HG02610 (cell line): ENCODE measurements around the gene LRP10.
"Not testable (repeated sequence)": the region's sequence is repeated elsewhere in the genome, so short reads cannot be mapped to it uniquely, and the experiment has no call there.

Experiments
- ATAC-seq: cut with Tn5 transposase; IDR thresholded peaks from one replicate; pipeline ENCODE4 v1.9.1; 2021; ENCODE audit warnings: mild to moderate bottlenecking, moderate library complexity; ENCODE audit not compliant: unreplicated experiment

The LRP10 gene

DNA sequence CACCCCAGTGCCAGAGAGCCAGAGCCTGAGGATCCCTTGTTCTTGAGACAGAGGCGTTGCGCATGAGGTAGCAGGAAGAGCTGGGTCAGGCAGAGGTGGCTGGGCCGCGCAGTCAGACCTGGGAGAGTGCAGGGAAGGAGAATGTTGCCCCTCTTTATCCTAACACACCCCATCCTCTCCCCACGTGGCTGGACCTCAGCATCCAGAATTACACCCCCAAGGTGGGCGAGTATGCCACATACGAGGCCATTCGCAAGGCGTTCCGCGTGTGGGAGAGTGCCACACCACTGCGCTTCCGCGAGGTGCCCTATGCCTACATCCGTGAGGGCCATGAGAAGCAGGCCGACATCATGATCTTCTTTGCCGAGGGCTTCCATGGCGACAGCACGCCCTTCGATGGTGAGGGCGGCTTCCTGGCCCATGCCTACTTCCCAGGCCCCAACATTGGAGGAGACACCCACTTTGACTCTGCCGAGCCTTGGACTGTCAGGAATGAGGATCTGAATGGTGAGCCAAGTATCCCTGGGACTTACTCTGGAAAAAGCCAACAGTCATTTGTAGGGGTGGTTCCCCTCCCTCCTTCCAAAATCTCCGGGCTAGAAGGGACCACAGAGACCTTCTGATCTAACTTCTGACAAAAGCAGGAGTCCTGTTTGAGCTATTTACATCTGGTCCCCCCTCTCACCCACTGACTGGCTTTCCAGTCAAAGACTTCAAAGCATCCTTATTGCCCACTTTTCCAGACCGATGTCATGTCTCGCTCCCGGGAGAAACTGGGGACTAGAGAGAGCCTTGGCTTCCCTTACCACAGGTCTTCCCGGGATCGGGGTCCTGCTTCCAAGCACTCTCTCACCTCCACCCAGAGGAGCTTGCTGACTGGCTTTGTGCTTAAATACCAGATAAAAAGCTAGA, 29.1 kb upstream of the LRP10 start:
- ATAC-seq = no peak

DNA sequence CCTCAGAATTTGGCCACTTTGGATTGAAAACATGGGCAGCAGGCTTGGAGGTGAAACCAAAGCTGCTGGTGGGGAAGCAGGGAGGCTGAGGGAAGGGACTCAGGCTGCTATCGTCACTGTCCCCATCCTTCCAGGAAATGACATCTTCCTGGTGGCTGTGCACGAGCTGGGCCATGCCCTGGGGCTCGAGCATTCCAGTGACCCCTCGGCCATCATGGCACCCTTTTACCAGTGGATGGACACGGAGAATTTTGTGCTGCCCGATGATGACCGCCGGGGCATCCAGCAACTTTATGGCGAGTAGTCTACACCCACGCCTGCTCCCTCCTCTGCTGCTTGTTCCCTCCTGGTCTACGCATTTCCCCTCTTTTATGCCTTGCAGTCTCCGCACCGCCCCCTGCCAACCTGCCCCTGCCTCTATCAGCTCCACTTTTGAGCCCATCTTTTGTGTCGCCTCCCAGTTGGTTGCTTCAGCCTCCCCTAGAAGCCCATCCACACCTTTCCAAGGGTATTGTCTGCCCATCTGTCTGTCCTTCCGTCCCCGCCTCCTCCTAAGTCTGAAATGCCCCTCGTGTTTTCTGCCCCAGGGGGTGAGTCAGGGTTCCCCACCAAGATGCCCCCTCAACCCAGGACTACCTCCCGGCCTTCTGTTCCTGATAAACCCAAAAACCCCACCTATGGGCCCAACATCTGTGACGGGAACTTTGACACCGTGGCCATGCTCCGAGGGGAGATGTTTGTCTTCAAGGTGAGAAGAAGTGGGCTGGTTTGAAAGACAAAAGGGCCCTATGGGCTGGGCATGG, 28.2 kb upstream of the LRP10 start:
- ATAC-seq = no peak

DNA sequence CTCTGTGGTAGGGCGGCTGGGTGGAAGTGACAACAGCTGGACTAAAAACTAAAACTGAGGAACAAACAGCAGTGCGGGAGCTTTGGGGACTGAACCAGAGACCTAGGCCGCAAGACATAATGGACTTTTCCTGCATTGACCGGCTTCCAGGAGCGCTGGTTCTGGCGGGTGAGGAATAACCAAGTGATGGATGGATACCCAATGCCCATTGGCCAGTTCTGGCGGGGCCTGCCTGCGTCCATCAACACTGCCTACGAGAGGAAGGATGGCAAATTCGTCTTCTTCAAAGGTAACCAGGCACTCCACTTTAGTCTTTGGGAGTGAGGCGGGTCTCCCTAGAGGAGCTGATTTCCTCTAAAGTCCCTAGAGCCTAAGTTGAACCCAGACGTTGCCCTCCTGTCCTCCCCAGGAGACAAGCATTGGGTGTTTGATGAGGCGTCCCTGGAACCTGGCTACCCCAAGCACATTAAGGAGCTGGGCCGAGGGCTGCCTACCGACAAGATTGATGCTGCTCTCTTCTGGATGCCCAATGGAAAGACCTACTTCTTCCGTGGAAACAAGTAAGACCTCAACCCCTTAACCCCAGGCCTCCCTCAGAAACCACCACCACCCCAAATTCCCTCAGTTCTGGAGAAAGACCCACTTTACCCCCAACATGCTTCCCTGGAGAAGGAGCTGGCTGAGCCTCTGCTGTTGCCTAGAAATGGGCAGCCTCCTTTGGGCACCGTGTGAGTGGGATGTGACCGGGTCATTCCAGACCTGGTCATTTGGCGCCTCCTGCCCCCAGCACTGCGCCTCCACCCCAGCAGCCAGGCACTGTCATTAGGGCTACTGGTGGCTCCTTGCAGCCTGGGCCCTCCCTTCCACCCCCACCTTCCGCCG, 27.1 kb upstream of the LRP10 start:
- ATAC-seq = no peak

DNA sequence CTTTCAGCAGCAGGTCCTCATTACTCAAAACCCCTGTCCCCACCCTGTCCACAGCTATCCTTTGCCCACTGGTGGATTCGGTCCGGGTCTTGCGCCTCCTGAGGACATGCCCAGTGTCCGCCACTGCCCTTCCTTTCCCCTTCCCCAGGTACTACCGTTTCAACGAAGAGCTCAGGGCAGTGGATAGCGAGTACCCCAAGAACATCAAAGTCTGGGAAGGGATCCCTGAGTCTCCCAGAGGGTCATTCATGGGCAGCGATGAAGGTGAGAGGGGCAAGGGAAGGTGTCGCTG, 26.5 kb upstream of the LRP10 start:
- no peak for ATAC-seq

DNA sequence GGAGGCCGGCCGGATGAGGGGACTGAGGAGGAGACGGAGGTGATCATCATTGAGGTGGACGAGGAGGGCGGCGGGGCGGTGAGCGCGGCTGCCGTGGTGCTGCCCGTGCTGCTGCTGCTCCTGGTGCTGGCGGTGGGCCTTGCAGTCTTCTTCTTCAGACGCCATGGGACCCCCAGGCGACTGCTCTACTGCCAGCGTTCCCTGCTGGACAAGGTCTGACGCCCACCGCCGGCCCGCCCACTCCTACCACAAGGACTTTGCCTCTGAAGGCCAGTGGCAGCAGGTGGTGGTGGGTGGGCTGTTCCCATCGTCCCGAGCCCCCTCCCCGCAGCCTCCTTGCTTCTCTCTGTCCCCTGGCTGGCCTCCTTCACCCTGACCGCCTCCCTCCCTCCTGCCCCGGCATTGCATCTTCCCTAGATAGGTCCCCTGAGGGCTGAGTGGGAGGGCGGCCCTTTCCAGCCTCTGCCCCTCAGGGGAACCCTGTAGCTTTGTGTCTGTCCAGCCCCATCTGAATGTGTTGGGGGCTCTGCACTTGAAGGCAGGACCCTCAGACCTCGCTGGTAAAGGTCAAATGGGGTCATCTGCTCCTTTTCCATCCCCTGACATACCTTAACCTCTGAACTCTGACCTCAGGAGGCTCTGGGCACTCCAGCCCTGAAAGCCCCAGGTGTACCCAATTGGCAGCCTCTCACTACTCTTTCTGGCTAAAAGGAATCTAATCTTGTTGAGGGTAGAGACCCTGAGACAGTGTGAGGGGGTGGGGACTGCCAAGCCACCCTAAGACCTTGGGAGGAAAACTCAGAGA, 25.5 kb upstream of the LRP10 start:
- ATAC-seq = no peak

DNA sequence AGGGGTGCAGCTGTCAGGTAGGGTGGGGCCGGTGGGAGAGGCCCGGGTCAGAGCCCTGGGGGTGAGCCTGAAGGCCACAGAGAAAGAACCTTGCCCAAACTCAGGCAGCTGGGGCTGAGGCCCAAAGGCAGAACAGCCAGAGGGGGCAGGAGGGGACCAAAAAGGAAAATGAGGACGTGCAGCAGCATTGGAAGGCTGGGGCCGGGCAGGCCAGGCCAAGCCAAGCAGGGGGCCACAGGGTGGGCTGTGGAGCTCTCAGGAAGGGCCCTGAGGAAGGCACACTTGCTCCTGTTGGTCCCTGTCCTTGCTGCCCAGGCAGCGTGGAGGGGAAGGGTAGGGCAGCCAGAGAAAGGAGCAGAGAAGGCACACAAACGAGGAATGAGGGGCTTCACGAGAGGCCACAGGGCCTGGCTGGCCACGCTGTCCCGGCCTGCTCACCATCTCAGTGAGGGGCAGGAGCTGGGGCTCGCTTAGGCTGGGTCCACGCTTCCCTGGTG, 24.7 kb upstream of the LRP10 start:
- no peak for ATAC-seq

DNA sequence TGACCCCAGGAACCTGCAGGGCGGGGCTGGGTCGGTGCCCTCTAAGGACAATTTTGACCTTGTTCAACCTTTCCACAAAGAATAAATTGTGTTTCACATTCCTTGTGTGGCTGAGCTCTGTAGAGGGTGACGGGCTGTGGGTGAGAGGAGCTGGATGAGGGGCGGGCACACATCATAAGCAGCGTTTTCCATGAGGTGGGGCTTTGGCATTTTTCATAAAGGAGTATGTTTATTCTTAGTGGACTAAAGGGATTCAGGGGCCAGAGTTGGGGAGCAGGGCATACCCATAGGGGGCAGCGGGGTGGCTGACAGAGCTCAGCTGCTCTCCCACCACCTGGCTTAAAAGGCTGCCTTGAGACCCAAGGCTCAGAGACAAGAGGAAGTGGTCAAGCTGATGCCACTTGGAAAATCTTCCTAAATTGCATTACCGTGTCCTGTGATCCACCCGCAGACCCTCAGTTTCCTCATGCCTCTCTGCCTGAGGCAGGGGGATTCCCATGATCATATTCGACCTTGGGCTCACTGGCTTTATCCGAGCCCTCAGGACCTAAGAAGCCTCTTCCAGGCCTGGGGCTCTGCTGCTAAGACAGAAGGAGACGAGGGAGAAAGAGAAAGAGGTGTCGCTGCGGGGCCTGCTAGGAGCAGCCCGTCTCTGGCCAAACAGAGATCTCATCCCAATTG, 23.7 kb upstream of the LRP10 start:
- ATAC-seq = no peak

DNA sequence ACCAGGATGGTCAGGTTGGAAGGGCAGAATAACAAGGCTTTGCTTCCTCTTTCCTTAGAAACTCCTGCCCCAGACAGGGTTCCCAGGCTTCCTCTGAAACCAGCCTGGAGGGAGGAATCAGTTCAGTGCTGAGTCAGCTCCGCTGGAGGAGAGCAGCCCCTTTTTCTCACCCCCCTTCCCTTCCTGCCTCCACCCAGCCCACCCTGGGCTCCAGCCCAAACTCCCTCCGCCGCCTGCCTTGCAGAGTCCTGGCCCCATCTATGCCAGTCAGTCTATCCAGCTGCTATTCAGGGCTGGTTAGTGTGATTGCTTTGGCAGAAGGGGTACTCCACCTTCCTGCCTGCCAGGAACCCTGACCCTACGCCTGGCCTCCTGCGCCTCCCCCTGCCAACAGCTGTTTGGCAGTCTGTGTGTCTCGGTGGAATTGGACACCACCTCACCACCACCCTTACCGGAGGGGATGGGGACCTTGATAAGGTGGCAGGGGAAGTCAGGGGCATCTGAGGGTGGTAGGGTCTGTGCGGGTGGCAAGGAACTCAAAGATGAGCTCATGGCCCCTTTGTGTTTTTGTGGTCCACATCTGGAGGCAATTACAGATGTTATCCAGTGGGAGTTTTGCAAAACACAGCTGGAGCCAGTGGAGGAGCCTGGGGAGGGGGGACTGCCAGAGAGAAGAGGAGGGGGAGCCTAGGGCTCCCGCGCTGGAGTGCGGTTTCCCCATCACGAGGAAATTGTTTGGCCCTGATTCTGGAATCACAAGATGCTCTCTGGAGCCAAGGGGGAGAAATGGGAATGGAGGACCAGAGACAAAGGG, 23.0 kb upstream of the LRP10 start:
- ATAC-seq = no peak

DNA sequence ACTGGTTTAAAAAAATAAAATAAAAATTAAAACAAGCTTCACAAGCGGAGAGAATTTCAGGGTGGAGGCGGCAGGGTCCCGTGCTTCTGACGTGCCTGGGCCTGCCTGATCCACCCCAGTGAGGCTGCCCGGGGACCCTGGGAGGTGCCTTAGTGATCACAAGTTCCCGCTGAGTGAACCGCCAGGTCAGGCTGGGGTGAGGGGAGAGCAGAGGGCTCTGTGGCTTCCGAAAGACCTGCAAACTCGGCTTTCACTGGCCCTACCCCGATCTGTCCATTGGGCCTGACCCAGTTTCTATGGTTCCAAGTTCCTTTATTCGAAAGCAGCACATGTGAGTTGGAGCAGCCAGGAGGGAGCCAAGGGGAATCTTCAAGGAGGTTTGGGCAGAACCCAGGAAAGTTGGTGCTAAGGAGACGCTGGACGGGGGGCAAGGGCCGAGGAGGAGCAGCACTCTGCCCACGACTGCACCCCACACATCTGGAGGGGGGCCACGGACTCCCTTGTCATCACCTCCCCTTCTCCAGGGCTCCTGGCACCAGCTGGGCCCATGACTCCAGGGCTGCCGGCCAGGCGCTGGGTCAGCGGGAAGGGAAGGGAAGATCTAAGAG, 22.2 kb upstream of the LRP10 start:
- no peak for ATAC-seq

DNA sequence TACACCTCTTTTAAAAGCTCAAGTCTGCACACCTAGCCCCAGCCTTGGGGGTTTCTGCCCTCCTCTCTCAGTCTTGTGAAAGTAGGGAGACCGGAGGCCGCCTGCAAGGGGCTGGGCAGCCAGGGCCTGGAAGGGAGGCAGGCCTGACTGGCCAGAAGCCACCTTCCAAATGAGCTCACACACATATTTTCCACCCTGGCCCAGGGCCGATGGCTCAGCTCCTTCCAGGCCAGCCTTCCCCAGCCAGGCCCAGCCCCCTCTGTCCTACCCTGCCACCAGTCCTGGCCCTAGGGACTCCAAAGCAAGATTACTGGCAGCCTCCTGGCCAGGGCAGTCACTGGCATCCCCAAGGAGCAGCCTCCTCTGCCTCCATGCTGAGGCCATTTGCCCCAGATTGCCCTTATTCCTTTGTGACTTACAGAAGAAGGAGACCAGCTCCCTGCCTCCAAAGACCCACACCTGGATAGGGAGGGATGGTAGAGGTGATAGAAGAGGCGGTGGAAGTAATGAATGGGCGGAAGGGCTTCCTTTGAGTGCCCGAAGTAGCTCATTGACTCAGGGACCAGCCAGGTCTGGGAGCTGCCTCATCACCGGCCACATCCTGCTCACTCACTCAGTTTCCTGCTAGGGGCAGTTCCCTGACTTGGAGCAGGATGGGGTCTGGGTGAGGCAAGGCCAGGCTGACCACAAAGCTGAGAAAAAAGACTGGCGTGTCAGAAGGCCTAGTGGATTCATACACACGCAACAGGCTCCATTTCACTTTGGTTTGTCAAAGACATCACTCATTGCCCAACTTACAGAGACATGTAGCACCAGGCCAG, 20.4 kb upstream of the LRP10 start:
- ATAC-seq = no peak

DNA sequence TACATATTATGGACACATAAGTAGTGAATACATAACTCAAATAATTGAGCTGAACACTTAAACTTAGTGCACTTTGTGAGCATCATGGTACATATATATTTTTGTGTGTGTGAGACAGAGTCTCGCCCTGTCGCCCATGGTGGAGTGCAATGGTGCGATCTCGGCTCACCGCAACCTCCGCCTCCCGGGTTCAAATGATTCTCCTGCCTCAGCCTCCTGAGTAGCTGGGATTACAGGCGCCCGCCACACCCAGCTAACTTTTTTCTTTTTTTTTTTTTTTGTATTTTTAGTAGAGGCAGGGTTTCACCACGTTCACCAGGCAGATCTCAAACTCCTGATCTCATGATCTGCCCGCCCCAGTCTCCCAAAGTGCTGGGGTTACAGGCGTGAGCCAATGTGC, 19.4 kb upstream of the LRP10 start:
- not testable (repeated sequence) for ATAC-seq

DNA sequence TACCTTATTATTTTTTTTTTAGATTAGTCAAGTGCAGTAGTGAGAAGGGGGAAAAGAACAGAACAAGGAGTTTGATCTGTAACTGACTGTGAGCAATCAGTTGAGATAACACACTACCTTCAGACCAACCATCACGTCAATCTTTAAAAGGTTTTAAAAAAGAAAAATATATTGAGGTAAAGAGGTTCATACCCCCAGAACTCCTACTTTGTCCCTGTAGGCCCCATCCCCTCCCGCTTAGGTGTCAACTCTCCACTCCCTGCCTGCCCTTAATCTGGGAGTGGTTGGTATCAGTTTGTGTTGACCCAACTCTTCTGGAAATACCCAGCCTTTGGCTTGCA, 19.0 kb upstream of the LRP10 start:
- no peak for ATAC-seq

DNA sequence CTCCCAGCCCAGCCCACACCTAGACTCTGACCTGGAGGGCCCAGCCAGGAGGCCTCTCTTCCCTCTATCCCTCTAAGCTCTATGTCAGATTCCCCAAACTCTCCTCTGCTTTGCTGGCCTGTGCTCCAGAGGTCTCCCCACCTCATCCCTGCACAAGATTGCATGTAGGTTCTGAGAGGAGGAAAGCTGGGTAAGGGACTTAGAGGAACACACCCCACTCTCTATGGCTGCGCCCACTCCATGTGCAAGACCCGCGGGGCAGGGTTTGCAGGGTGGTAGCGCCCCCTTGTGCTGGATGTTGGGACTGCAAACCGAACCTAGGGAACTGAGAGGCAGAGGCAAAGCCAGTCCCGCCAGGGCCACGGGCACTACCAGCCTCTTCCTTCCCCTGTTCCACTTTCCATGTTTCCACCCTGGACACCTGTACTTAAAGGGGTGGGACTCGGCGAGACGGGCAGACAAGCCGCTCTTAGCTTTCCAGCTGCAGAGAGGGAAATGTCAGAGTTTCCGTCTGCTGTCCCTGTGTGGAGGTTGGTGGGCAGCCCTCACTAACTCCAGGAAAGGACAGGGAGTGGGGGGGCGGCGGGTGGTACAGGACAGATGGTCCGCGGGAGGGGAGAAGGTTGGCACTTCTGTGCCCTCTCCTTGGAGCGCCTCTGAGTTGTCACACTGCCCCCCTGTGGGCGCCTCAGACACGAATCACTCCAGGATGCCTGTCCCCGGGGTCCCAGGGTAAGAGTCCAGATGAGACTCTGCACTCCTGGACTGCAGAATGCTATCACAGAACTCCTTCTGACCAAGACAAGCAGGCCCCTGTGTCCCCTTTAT, 18.4 kb upstream of the LRP10 start:
- ATAC-seq = peak; percentile 54

DNA sequence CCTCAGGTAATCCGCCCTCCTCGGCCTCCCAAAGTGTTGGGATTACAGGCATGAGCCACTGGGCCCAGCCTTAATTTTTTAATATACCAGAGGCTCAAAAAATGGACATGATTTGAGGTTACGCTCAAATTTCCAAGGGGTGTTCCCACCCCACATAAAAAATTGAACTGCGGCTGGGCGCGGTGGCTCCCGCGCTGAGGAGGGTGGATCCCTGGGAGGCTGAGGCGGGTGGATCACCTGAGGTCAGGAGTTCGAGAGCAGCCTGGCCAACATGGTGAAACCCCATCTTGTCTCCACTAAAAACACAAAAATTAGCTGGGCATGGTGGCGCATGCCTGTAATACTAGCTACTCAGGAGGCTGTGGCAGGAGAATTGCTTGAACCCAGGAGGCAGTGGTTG, 17.2 kb upstream of the LRP10 start:
- ATAC-seq = not testable (repeated sequence)

DNA sequence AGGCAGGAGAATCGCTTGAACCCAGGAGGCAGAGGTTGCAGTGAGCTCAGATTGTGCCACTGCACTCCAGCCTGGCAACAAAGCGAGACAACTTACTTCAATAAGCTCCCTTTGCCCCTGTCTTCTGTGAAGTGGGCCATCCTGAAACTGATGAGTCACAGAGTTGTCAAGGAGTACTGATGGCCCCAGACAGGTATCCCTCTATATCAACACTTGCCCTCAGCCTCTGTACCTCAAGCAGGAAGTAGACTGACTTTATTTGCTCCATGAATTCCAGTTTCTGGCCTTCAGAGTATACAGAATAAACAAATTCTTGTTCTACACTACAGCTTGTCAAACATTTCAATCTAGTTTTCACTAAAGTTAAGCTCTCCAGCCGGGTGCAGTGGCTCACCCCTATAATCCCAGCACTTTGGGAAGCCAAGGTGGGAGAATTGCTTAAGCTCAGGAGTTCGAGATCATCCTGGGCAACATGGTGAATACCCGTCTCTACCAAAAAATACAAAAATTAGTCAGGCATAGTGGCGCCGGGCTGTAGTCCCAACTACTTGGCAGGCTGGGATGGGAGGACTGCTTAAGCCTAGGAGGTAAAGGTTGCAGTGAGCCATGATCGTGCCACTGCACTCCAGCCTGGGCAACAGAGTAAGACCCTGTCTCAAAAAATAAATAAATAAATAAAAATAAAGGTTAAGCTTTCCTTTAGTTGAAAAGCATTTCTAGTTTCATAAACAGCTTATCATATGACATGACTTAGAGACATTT, 16.4 kb upstream of the LRP10 start:
- no peak for ATAC-seq

DNA sequence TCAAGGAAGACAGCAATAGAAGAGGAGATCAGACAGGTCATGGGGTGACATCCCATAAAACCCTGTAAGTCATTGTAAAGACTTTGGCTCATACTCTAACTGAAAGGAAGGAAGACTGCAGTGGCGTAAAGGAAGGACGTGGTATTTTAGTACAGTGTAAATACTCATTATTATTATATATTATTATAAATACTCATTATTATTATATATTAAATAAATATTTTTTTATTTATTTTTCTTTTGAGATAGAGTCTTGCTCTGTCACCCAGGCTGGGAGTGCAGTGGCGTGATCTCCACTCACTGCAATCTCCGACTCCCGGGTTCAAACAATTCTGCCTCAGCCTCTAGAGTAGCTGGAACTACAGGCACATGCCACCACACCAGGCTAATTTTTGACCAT, 15.1 kb upstream of the LRP10 start:
- ATAC-seq = no peak
